GM23248 (cell line): ENCODE measurements around the gene SPDYE17. TPM values are rescaled to one million over a fixed set of nuclear protein-coding genes. Genes with fewer than 3 reads are reported as not detected.
"Not testable (repeated sequence)": the region's sequence is repeated elsewhere in the genome, so short reads cannot be mapped to it uniquely, and the experiment has no call there.

Source experiments
- DNase-seq: peaks from one replicate; pipeline ENCODE4 v3.0.0-alpha.2; 2015
- H2AFZ ChIP-seq: fragments of 200-600 bp; sonication (generic); 2 replicates; pipeline ENCODE4 v1.6.1; 2016; ENCODE audit warnings: antibody characterized with exemption
- H3F3A ChIP-seq: fragments of 200-600 bp; sonication (generic); 2 replicates; pipeline ENCODE4 v1.6.1; 2016; ENCODE audit warnings: mild to moderate bottlenecking, antibody characterized with exemption, mixed run types; ENCODE audit not compliant: insufficient read depth
- H3K27ac ChIP-seq: fragments of 200-600 bp; sonication (generic); 2 replicates; pipeline ENCODE4 v1.5.1; 2016; ENCODE audit warnings: mild to moderate bottlenecking
- H3K27me3 ChIP-seq: fragments of 200-600 bp; sonication (generic); replicated peaks from 2 replicates; pipeline ENCODE4 v1.6.1; 2016; ENCODE audit warnings: mild to moderate bottlenecking; ENCODE audit not compliant: insufficient read depth
- H3K36me3 ChIP-seq: fragments of 200-600 bp; sonication (generic); 2 replicates; pipeline ENCODE4 v1.6.1; 2016; ENCODE audit warnings: low read depth, mild to moderate bottlenecking
- H3K4me1 ChIP-seq: fragments of 200-600 bp; sonication (generic); 2 replicates; pipeline ENCODE4 v1.6.1; 2016; ENCODE audit warnings: mild to moderate bottlenecking; ENCODE audit not compliant: insufficient read depth
- H3K4me2 ChIP-seq: fragments of 200-600 bp; sonication (generic); one replicate; pipeline ENCODE4 v1.6.1; 2016; ENCODE audit warnings: mild to moderate bottlenecking; ENCODE audit not compliant: unreplicated experiment
- H3K4me3 ChIP-seq: fragments of 200-600 bp; sonication (generic); 2 replicates; pipeline ENCODE4 v1.5.1; 2016; ENCODE audit warnings: mild to moderate bottlenecking
- H3K79me2 ChIP-seq: fragments of 200-600 bp; sonication (generic); 2 replicates; pipeline ENCODE4 v1.6.1; 2016; ENCODE audit warnings: mild to moderate bottlenecking; ENCODE audit not compliant: insufficient read depth
- H3K9ac ChIP-seq: fragments of 200-600 bp; sonication (generic); 2 replicates; pipeline ENCODE4 v1.6.1; 2016; ENCODE audit warnings: mild to moderate bottlenecking
- H3K9me2 ChIP-seq: fragments of 200-600 bp; sonication (generic); 2 replicates; pipeline ENCODE4 v1.6.1; 2016; ENCODE audit warnings: mixed run types, mild to moderate bottlenecking, moderate library complexity; ENCODE audit not compliant: insufficient read depth
- H3K9me3 ChIP-seq: fragments of 200-600 bp; sonication (generic); one replicate; pipeline ENCODE4 v1.6.1; 2017; ENCODE audit warnings: low read depth
- H4K20me1 ChIP-seq: fragments of 200-600 bp; sonication (generic); 2 replicates; pipeline ENCODE4 v1.6.0; 2016; ENCODE audit not compliant: insufficient read depth
- WGBS, 2 experiments: methylation state at CpG; one replicate each; pipeline ENCODE4 v1.1.6; 2015 to 2017; ENCODE audit warnings: low lambda C conversion rate in 2 of 2, low coverage in 1 of 2; ENCODE audit errors: missing lambda C conversion rate in 2 of 2; 5-methylcytosine and 5-hydroxymethylcytosine counted together
- in situ Hi-C: fragments of 300-500 bp; cut with MboI; formaldehyde crosslinking; loops from 2 replicates; pipeline ENCODE4 v1.15.0; 2020
- polyA plus RNA-seq: library from polyadenylated mRNA; unstranded; fragments of >200 nt; fragmentation: Nextera tagmentation; extraction: Ambion mirVana; gene quantifications from 2 replicates; pipeline ENCODE4 v1.2.1, GENCODE V29; 2016
- total RNA-seq: library from RNA; depleted of rRNA; stranded (reverse); fragments of >200 nt; shearing (Covaris generic); gene quantifications from 2 replicates; pipeline ENCODE4 v1.2.3, GENCODE V29; 2014

SPDYE17 gene
- total and polyA plus RNA-seq, 2 experiments from 2014 or later = not detected

DNA sequence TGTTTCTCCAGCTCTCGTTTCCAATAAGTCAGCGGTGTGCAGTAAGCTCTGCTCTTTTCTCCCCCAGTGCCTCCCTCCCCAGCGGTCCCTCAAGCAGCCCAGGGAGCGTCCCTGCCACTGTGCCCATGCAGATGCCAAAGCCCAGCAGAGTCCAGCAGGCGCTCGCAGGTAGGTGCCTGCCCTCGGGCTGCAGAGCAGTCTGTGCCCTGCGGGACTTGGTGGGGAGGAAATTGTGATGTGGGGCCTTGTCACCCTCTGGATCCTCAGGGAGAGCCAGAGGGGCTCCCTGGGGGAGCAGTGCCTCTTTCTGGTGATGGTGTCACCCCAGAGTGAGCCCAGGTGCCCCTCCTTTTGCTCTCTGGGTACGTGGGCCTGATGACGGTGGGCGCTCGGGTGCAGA lies 42.0 kb downstream of the SPDYE17 start:
- H3K4me1 ChIP-seq, H3F3A ChIP-seq, DNase-seq, H3K27me3 ChIP-seq, H4K20me1 ChIP-seq, H3K79me2 ChIP-seq, H2AFZ ChIP-seq, H3K9me2 ChIP-seq, H3K27ac ChIP-seq, H3K4me2 ChIP-seq, H3K9me3 ChIP-seq, H3K36me3 ChIP-seq, in situ Hi-C loops, H3K9ac ChIP-seq, H3K4me3 ChIP-seq: not testable (repeated sequence)
- WGBS, 2 experiments = 92 to 95% methylated on average over 6 to 8 of the region's 12 CpGs

DNA sequence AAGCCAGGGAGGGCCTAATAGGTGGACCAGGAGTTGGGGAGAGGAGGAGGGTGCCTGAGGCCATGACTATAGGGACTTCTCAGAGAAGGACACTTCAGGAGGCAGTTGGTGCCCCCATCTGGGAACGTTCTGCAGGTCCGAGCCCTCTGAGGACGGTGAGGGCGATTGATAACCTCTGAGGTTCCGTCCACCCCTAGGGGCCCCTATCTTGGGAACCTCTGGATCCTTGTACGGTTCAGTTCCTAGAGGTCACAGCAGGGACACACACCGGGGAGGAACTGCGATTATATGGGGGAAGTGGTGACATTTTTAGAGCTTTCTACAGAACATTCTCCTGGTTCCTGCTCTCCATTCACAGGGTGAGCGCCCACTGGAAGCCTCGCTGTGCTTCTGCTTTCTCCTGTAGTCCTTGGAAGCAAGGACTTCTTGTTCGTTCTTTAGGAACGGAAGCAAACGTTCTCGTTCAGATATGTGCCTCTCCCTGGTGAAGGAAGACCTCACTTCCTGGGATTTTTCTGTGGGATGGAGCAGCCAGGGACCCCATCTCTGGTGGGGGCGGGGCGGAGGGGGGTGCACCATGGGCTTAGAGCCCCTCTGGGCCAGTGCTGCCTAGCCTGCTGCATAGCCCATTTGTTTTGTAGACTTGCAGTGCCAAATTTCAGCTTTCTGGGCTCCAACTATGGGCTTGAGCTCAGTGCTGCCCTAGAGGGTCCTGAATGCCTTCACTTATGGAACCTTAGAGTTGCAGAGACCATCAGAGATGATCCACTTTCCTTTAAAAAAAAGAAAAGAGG lies 46.0 kb downstream of the SPDYE17 start:
- H3K9me3 ChIP-seq, H3K36me3 ChIP-seq, H3K79me2 ChIP-seq, H3K4me3 ChIP-seq, H3F3A ChIP-seq, H3K27me3 ChIP-seq, H3K9ac ChIP-seq, H2AFZ ChIP-seq, H3K9me2 ChIP-seq, H3K27ac ChIP-seq, H4K20me1 ChIP-seq, H3K4me1 ChIP-seq, in situ Hi-C loops, DNase-seq, H3K4me2 ChIP-seq: not testable (repeated sequence)
- 82 to 86% methylated on average over 11 to 15 of the region's 16 CpGs for WGBS, 2 experiments

DNA sequence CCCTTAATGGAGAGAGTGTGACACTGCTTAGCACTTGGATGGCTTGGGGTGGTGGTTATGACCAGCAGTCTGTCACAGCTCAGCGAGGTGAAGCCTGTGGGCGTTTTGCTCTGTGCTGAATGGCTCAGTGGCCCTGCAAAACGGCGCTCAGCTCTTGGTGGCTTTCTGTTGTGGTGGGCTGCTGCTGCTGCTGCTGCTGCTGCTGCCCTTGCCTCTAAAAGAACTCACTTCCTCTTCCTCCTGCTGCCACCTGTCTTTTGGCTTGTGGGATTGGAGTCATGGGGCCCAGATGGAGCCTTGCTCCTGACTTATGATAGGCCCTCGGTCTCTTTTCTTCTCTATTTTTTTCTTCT lies 47.4 kb downstream of the SPDYE17 start:
- H3K4me3 ChIP-seq, H2AFZ ChIP-seq, H3K27ac ChIP-seq, H3F3A ChIP-seq, H3K27me3 ChIP-seq, H3K9me3 ChIP-seq, H3K4me2 ChIP-seq, DNase-seq, H3K9me2 ChIP-seq, H3K9ac ChIP-seq, H3K4me1 ChIP-seq, H4K20me1 ChIP-seq, H3K36me3 ChIP-seq, H3K79me2 ChIP-seq, in situ Hi-C loops: not testable (repeated sequence)
- WGBS, 2 experiments = no CpG with 5 or more reads among the region's 5 CpGs

DNA sequence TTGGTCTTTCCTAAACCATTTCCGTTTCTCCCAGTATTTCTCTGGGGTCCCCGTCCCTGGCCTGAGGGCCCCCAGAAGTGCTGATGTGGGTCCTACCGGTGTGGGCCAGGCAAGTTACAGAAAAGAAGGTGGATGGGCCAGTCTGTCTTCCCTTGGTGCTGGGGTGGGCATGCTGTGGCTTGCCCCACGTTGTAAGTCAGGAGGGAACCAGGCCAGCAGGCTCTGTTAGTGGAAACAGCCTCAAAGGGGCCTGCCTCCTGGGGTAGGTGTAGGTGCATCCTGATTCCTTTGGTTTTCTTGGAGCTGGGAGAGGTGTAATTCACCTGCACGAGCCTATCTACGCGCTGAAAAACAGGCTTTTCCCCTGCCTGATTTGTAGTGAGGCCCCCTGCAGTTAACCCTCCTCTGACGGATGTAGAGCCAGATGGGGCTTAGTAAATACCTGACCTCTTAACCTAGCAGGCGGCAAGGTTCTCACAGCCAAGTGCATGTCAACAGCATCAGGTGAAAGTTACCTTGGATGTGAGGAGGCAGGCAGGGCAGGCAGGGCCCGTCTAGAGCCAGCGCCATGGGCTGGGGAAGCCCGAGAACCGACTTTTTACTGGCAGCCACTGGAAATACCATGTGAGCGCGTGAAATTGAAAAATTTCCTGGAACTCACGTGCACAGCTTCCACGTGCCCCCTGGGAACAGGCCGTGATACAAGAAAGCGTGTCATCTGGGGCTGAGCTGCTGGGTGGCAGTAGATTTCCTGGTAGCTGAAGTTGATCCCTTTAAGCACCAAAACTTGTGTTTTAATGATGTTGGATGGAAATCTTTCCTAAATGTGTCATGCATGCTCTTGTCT lies 48.0 kb downstream of the SPDYE17 start:
- not testable (repeated sequence) for H3K9me3 ChIP-seq, H3K4me1 ChIP-seq

DNA sequence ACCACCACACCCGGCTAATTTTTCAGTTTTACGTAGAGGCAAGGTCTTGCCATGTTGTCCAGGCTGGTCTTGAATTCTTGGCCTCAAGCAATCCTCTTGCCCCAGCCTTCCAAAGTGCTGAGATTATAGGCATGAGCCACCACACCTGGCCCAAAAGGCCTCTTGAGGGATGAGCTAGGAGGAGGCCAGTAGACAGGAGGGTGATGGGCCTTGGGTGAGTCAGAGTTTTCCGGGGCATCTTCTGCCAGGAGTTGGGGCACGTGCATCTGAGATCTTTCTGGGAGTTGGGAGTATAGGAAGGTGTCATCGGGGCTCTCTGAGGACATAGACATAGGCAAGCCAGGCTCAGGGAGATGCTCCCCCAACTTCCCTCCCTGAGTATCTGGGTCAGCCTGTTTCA lies 48.8 kb downstream of the SPDYE17 start:
- H3K79me2 ChIP-seq, H3K4me2 ChIP-seq, H2AFZ ChIP-seq, H3K36me3 ChIP-seq, H3K9me2 ChIP-seq, H3K4me3 ChIP-seq, H4K20me1 ChIP-seq, H3K4me1 ChIP-seq, H3K9me3 ChIP-seq, H3K9ac ChIP-seq, H3K27me3 ChIP-seq, in situ Hi-C loops, DNase-seq, H3F3A ChIP-seq, H3K27ac ChIP-seq: not testable (repeated sequence)
- WGBS, 2 experiments = no CpG with 5 or more reads among the region's 5 CpGs

More for the DNA sequence above, 48.0 kb downstream of the SPDYE17 start:
- WGBS, 2 experiments = 100% methylated on average over 2 of the region's 19 CpGs; no CpG with 5 or more reads in 1 of the 2 experiments
- DNase-seq, H3K9me2 ChIP-seq, H3K9ac ChIP-seq, H4K20me1 ChIP-seq, H3K27ac ChIP-seq, H3K79me2 ChIP-seq, H3K27me3 ChIP-seq, in situ Hi-C loops, H3F3A ChIP-seq, H3K36me3 ChIP-seq, H3K4me2 ChIP-seq, H3K4me3 ChIP-seq, H2AFZ ChIP-seq: not testable (repeated sequence)

DNA sequence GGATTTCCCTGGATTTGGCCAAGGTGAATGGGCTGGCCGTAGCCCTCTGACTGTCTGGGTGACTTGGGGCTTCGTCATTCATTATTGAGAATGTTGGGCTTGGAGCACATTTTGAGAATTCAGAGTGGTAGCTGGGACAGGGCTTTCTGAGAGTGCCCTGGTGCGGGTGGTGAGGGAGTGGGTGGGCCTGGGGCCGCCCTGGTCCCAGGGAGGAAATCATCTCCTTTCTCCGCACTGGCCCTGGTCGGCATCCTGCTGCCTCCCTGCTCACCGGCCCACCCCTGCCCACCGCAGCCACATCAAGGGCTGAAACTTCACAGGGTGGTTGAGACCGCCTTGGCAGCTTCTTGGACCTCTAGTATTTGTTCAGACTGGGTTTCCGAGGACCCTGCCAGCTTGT lies 49.7 kb downstream of the SPDYE17 start:
- H3K27ac ChIP-seq, H3K9me3 ChIP-seq, in situ Hi-C loops, DNase-seq, H3K9ac ChIP-seq, H4K20me1 ChIP-seq, H2AFZ ChIP-seq, H3K36me3 ChIP-seq, H3K9me2 ChIP-seq, H3K27me3 ChIP-seq, H3K79me2 ChIP-seq, H3F3A ChIP-seq, H3K4me3 ChIP-seq, H3K4me2 ChIP-seq, H3K4me1 ChIP-seq: not testable (repeated sequence)
- WGBS, 2 experiments = no CpG with 5 or more reads among the region's 10 CpGs

DNA sequence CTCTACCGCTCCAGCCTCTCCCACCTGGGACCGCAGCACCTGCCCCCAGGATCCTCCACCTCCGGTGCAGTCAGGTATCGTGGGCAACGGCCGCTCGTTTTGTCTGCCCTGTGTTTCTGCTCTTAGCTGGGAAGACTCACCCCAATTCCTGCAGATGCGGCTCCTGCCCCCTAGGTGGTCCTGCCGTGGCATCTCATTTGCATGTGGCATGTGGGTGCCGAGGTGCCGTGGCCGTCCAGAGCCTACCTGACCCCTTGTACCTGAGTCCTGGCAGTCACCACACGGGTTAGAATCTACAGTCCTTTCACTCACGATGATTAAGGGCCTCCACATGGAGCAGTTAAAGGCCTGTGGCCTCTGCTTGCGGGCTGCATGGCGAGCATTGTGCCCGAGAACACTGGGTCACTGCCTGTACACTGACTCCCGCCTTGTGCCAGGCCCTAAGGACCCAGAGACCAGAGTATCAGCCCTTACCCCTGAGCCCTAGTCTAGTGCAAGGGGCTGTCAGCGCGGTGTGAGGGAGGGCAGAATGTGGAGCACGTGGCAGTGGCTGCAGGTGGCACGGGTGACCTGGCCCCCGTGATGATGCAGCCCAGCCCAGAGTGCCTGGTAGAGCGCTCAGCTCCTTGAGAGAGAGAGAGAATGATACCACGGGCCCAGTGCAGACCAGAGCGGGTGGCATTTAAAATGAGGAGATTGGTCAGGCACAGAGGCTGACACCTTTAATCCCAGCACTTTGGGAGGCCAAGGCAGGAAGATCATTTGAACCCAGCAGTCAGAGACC lies 50.8 kb downstream of the SPDYE17 start:
- H3K79me2 ChIP-seq, H3K9me3 ChIP-seq, H3K27me3 ChIP-seq, DNase-seq, H3K4me3 ChIP-seq, H3K4me2 ChIP-seq, H3K4me1 ChIP-seq, H4K20me1 ChIP-seq, in situ Hi-C loops, H2AFZ ChIP-seq, H3K9ac ChIP-seq, H3K9me2 ChIP-seq, H3K27ac ChIP-seq, H3F3A ChIP-seq, H3K36me3 ChIP-seq: not testable (repeated sequence)
- WGBS, 2 experiments = 87 to 95% methylated on average over 6 to 12 of the region's 26 CpGs
